ENCODE data around the gene DNAI2.

Gene DNAI2

DNA sequence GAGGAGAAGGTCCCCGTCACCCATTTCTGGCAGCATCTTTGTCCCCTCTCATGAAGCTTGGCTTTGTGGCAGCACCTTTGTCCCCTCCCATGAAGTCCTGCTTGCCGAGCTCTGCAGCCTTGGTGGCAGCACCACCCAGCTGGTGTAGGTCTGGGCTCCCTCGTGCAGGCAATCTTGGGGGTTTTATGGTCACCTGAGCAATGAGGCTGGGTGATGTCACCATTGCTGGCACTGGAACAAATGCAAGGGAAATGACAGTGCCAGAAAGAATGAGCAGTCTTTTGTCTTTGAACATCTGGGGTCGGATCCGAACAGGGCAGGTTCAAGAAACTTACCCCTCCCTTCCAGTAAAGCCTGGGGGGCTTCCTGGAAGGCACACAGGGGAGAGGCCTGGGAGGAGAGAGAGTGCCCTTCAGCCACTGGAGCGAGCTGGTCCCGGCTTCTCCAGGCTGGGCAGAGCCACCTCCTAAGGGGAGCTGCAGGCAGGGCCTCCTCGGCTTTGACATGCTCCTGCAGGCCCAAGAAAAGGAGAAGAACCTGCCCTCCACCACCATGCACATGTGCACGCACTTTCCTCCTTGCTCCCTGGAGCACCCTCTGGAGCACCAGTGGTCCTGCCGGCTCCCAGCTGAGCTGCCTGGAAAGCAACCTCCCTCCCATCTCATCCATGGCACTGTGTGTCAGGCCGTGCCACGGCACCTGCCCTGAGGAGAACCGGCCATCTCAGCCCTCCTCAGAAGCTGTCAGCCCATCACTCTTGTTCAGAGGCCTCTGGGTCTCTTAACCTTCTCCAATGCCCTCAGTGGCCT lies 71.6 kb downstream of the DNAI2 start:
- peak; percentile 28 for DNase-seq

DNA sequence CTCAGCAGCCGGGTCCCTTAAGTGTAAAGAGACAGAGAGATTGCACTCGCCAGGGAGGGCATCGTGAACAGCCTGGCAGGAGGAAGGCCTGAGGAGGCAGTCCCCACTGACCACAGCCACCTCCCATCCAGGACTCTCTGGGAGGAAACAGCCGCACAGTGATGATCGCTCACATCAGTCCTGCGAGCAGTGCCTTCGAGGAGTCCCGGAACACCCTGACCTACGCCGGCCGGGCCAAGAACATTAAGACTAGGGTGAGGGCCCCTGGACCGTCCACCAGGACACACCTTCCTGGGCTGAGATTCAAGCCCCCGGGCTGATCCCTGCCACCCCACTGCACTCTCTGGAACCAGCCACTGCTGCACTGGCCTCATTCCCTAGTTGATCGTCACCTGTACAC lies 73.6 kb downstream of the DNAI2 start:
- DNase-seq, result no peak

DNA sequence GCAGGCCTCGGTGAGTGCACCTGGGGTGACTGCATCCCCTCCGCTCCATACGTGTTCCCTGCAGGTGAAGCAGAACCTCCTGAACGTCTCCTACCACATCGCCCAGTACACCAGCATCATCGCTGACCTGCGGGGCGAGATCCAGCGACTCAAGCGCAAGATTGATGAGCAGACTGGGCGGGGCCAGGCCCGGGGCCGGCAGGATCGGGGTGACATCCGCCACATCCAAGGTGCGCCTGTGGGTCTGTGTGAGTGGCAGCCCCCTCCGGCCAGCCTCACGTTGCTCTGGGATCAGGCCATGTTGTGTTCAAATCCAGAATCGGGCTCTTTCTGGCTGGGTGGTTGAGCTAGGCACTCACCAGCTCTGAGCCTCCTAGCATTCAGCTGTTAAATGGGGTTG lies 75.1 kb downstream of the DNAI2 start:
- DNase-seq, result no peak

DNA sequence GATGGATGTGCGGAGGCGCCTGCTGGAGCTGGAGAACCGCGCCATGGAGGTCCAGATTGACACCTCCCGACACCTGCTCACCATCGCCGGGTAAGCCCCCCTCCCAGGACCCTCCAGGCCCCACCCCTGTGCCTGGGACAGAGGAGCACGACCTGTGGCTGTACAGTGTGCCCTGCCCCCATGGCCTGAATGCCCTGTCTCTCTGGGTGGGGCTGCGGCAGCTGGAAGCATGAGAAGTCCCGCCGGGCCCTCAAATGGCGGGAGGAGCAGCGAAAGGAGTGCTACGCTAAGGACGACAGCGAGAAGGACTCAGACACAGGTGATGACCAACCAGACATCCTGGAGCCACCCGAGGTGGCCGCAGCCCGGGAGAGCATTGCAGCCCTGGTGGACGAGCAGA lies 76.5 kb downstream of the DNAI2 start:
- DNase-seq, result no peak

DNA sequence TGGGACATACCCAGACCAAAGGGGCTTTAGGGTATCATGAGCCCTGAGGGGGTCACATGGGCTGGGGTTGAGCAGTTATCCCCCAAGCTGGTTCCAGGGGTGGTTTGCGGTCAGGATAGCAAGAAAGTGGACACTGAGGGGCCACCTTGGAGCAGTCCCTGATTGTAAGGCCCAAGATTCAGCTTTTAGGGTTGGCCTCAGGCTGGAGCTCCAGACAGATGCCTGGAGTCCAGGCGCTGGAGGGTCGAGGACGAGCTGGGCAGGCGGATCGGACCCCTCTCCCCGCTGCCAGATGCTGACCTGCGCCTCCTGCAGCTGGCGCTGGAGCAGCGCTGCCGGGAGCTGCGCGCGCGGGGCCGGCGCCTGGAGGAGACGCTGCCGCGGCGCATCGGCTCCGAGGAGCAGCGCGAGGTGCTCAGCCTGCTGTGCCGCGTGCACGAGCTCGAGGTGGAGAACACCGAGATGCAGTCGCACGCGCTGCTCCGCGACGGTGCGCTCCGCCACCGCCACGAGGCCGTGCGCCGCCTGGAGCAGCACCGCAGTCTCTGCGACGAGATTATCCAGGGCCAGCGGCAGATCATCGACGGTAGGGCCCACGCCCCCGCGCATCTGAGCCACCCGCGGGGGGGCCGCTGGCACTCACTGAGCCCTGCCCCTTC lies 77.6 kb downstream of the DNAI2 start:
- DNase-seq, result no peak

DNA sequence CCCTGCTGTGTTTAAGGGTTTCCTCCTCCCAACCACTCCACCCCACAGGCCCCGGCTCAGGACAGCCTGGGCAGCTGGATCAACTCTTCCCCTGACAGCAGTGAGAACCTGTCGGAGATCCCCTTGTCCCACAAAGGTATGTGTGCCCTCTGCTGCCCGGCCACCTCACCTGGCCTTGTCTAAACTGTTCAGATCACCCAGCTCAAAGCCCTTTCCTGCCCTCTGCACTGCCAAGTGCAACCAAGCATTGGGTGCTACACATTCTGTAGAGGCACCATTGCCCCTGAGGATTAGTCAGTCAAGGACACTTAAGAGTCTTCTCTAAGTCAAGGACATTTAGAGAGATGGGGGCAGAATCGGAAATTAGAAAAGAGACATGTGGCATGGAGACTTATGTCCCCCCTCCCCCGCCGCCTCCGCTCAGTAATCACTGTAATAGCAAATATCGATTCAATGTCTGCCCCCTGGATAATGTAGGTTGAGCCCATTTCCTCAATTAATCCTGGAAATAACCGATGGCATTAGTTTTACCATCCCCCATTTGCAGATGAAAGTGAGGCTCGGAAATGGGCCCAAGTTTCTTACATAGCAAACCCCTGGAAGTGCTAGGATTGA lies 79.5 kb downstream of the DNAI2 start:
- DNase-seq, result no peak

DNA sequence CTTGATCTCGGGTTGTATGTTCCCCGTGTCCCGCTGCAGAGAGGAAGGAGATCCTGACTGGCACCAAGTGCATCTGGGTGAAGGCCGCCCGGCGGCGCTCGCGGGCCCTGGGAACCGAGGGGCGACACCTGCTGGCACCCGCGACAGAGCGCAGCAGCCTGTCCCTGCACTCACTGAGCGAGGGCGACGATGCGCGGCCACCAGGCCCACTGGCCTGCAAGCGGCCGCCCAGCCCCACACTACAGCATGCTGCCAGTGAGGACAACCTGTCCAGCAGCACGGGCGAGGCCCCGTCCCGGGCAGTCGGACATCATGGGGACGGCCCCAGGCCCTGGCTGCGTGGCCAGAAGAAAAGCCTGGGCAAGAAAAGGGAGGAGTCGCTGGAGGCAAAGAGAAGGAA lies 80.1 kb downstream of the DNAI2 start:
- DNase-seq, result peak; percentile 26

DNA sequence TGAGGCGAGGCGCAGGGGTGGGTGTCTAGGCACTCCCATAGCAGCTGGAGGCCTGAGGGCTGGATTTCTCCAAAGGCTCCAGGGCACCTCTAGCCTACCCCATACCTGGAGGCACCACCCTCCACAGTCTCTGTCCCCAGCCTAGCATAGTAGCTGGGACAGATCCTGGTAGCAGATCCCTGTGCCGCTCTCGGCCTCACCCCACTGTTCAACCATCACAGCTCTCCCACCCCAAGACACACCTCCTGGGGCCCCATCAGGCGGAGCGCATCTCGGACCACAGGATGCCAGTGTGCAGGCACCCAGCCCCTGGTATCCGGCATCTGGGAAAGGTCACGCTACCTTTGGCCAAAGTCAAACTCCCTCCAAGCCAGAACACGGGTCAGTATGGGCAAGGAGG lies 80.5 kb downstream of the DNAI2 start:
- DNase-seq, result no peak

DNA sequence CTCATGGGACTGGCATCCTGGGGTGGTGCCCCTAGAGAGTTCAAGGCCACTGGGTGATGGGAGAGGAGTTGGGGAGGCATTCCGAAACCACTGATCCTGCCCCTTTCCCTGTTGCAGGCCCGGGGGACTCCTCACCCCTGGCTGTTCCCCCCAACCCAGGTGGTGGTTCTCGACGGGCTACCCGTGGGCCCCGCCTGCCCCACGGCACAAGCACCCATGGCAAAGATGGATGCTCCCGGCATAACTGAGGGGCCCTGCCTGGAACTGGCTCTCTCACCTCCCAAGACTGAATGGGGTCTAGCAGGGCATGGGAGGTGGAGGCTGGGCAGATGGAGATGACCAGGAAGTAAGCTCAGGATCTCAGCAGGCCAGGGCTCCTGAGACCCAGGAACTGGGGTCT lies 81.0 kb downstream of the DNAI2 start:
- no peak for DNase-seq

DNA sequence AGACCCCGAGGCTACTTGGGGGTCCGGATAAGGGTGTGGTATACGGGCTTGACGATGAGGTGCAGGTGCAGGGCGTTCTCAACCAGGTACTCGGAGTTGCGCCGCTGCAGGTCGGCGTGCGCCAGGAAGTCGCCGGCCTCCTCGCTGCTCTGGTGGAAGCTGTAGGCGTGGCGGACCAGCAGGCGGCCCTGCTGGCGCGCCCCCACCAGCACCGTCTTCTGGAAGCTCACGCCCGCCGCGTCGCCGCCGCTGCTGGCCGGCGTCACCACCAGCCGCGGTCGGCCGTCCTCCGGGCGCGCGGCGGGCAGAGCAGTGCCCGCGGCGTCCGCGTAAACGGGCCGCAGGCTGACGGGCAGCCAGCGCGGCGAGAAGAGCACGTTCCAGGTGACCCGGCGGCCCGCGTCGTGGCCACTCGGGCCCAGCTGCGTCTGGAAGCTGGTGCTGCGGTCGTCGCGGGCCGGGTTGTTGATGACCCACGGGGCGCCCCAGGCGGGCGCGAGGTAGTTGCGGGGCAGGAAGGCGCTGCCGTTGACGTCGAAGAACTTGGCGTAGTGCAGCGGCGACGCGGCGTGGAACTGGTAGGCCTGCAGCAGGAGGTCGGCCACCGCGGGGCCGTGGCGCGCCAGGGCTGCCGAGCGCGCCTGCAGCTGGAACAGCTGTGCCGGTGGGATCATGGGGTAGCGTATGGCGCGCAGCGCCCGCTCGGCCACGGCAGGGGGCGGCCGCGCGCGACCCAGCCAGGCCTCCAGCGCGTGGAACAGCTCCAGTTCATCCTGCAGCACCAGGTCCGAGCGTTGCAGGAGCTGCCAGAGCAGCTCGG lies 82.8 kb downstream of the DNAI2 start:
- DNase-seq, result no peak

DNA sequence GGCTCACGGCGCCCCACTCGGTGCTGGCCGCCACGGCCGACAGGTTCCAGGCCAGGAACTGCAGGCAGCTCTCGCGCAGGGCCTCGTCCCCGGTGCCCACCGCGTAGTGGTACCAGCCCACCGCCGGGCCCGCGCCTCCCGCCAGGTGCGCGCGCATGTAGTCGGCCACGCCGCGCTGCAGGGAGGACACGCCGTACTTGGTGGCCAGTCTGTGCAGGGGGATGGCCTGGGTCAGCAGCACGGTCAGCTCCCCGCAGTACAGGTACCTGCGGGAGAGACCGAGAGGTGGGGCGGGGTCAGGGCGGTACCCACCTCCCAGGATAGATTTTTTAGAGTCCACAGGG lies 83.4 kb downstream of the DNAI2 start:
- DNase-seq, result no peak

DNA sequence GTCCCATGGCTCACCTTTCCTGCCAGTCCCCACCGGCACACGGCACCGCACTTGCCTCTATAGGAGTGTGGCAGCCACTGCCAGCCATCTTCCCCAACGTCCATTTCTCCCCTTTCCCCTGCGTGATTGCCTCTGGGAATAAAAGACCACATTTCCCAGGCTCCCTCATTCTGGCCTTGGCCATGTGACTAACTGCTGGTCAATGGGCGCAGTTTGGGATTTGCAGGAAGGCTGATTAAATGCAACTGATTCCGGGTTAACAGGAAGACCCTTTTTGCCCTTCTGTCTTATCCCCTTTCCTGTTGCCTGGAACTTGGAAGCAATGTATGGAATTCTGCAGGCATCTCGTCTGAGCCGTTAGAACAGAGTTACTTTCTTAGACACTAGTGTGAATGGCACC lies 84.7 kb downstream of the DNAI2 start:
- DNase-seq, result no peak

DNA sequence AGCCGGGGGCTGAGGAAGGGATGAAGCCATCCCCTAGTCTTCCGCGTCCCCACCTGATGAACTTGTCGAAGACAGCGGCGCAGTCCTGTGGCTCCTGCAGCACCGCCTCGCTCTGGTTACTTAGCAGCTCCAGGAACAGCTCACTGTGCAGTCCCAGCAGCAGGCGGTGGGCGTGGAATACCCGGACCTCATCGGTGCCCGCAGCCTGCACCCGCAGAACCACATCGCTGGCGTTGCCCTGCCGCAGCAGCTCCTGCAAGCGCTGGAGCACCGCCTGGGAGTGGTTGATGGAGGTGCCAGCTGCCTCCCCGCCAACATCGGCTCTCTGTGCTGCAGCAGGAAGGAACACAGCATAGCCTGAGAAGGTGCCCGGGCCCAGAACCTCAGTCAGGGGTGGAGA lies 85.9 kb downstream of the DNAI2 start:
- peak; percentile 12 for DNase-seq

DNA sequence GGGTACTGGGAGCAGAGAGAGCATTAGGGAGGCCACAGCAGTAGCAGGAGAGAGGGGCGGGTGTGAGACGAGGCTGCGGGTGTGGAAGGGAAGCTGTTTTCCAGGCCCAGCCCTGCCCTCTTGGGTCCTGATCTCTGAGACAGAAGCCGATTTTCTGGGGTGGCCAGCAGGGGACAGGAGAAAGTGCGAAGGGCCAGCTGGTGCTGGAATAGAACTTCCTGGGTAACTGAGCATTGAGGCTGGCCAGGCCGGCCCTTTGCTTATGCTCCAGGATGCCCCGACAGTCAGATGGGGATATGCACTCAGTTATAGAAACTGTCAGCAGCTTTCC lies 86.8 kb downstream of the DNAI2 start:
- no peak for DNase-seq

DNA sequence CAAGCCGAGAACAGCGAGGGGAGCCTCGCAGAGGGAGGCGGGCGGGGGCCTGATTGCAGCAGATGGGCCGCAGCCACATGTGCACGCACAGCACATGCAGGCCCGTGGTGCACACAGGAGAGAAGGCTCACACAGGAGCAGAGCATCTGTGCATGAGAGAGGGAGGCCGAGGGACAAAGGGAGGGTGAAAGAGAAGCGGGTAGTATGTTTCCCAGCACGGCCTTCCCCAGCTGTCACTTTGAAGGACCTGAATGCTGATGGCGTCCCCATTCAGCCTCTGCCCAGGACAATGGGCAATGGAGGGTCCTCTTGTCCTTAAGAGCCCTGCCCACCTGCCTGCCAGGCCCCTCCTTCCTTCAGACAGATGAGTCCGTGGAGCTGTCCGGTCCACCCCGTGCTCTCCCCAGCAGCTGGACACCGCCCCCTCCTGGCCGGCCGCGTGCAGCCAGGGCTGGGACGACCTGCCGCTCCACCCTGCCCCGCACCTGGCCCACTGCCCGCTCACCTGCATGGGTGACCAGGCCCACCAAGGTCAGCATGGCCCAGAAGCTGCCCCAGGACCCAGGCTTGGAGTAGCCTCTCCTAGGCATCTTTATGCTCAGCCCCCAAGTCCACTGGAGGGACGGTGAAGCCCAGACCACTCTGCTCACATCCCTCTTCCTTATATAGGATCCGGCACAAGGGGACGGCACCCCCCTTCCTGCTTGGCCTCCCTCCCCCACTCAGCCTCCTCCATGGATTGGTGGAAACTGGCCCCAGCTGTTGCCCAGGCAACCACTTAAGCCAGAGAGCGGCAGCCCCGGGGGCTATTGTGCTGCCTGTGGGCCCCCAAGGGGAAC lies 87.4 kb downstream of the DNAI2 start, which contains the start of gene BTBD17:
TSS of gene BTBD17 (minus strand) at position 639 of the 839 bp plus-strand sequence. CDS start at position 590, 49 bp downstream.
- DNase-seq, result peak; percentile 83

DNA sequence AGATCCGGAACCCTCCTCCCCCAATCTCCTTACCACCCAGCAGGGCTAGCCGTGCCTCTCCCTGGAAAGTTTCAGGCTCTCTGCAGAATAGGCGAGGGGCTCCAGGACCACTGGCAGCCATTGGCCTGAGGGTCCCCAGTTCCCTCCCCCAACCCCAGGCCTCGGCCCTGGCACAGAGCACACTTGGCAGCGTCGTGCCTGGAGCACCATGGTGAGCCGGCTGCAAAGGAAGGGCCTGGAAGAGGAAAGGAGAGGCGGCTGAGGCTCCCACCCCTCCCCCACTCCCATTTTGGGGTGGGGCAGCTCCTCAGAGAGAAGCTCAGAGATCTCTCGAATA lies 88.0 kb downstream of the DNAI2 start:
- DNase-seq, result no peak

DNA sequence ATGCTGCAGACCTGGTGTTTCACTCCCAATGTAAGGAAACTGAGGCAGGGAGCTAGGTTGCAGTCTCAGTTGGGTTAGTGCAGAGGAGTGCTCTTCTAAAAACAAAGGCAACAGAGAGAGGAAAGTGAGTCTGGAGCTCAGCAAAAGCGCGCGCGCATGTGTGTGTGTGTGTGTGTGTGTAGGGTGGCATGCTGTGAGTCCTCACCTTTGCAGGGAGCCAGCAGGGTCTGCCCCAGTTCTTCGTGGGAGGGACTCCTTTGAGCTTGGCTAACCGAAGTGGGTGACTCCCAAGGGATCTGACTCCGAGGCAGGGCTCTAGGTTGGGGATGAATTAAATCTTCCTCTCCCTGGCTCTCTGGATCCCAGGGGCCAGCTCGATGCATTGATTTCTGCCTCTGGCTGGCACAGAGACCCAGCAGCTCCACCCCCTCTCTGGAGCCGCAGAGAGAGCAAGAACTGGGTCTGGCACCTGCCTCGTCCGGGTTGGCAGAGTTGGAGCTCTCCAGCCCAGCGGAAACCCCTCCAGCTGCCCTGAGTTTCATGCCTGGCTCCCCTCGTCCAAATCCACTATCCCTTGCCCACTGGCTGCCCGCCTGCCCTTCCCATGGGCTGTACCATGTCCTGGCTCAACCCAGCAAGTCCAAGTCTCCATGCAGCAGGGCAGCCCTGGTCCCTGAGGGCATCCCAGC lies 88.9 kb downstream of the DNAI2 start:
- DNase-seq, result peak; percentile 41

All from NCI-H1694 treated with DMSO at 0.1 percent for 48 hours (cell line).